HepG2 (cell line): ENCODE measurements around the gene ASCL2. TPM values are rescaled to one million over a fixed set of nuclear protein-coding genes. Genes with fewer than 3 reads are reported as not detected.

ENCODE experiments used
- ATAC-seq: fragments of 200-7000 bp; cut with Tn5 transposase; 3 replicates; pipeline ENCODE4 v1.9.1; 2020; ENCODE audit warnings: mild to moderate bottlenecking, moderate library complexity
- BruUV-seq: library from RNA; stranded (reverse); fragments of 400-500 nt; replicated peaks from 2 replicates; lab custom pipeline; 2021; lab: Mats Ljungman, UMichigan
- CTCF ChIA-PET: fragments of 300-600 bp; formaldehyde crosslinking; extraction: SDS; loops from one replicate; lab custom pipeline; 2021; ENCODE audit warnings: low total read pairs, inconsistent platforms, low intra/inter-chr PET ratio; lab: Yijun Ruan, JAX
- POLR2A ChIA-PET: fragments of 350-600 bp; sonication (Branson Sonifier 250); formaldehyde crosslinking; loops from one replicate; lab custom pipeline; 2020; ENCODE audit warnings: antibody characterized with exemption, inconsistent platforms; lab: Yijun Ruan, JAX
- DNase-seq: peaks from one replicate; pipeline ENCODE4 v3.0.0-alpha.2; 2015; ENCODE audit warnings: low spot score
- FAIRE-seq: peaks from 3 replicates; lab custom pipeline; 2011; peaks lifted over from hg19 to GRCh38; lab: Jason Lieb, UNC
- H2AFZ ChIP-seq: one replicate; pipeline ENCODE4 v1.6.1; 2011; ENCODE audit warnings: low read length, inconsistent platforms
- H3K27ac ChIP-seq: fragments of 300-600 bp; 3 replicates; pipeline ENCODE4 v1.8.0; 2011; ENCODE audit warnings: mixed run types, mild to moderate bottlenecking, mixed read lengths, low read length, inconsistent platforms; ENCODE audit not compliant: insufficient read depth; ENCODE audit errors: extremely low read length
- H3K27me3 ChIP-seq, 2 experiments: fragments of 200-600 bp in 1 of 2; 2 replicates in 1 of 2; 3 replicates in 1 of 2; pipeline versions ENCODE4 v1.6.0 to v1.8.0; 2011; ENCODE audit warnings: low read length in 2 of 2, mild to moderate bottlenecking in 2 of 2, moderate library complexity in 2 of 2, inconsistent platforms in 1 of 2; ENCODE audit not compliant: insufficient read depth in 2 of 2, control insufficient read depth in 1 of 2
- H3K36me3 ChIP-seq, 2 experiments: fragments of 200-600 bp in 1 of 2; replicated peaks in 1 of 2; 2 replicates in 1 of 2; 3 replicates in 1 of 2; pipeline versions ENCODE4 v1.5.1 to v1.8.0; 2011; ENCODE audit warnings: low read length in 2 of 2, inconsistent platforms in 1 of 2; ENCODE audit not compliant: insufficient read depth in 2 of 2, control insufficient read depth in 1 of 2
- H3K4me1 ChIP-seq: 2 replicates; pipeline ENCODE4 v1.5.1; 2012; ENCODE audit warnings: low read length, inconsistent platforms; ENCODE audit not compliant: insufficient read depth
- H3K4me2 ChIP-seq: 2 replicates; pipeline ENCODE4 v1.6.0; 2011; ENCODE audit warnings: low read depth, low read length, inconsistent platforms
- H3K4me3 ChIP-seq, 3 experiments: fragments of 200-600 bp in 1 of 3; sonication (generic), shearing (Covaris generic) in 1 of 3; replicated peaks in 1 of 3; 2 replicates each; pipeline ENCODE4 v1.5.1; 2011 to 2016; ENCODE audit warnings: low read length in 3 of 3, inconsistent platforms in 2 of 3, low read depth in 2 of 3, mild to moderate bottlenecking in 2 of 3, control low read depth in 1 of 3, mixed read lengths in 1 of 3; ENCODE audit not compliant: insufficient read depth in 1 of 3
- H3K79me2 ChIP-seq: one replicate; pipeline ENCODE4 v1.6.1; 2011; ENCODE audit warnings: low read length, inconsistent platforms; ENCODE audit not compliant: insufficient read depth
- H3K9ac ChIP-seq: 2 replicates; pipeline ENCODE4 v1.6.0; 2011; ENCODE audit warnings: mild to moderate bottlenecking, low read depth, low read length, inconsistent platforms; ENCODE audit not compliant: insufficient read depth
- H3K9me3 ChIP-seq: 2 replicates; pipeline ENCODE4 v1.5.1; 2012; ENCODE audit warnings: mild to moderate bottlenecking, low read length
- H4K20me1 ChIP-seq: 2 replicates; pipeline ENCODE4 v1.6.0; 2011; ENCODE audit warnings: inconsistent platforms, mild to moderate bottlenecking, low read length, moderate library complexity; ENCODE audit not compliant: insufficient read depth
- ASH2L ChIP-seq: fragments of 300-600, 200-600 bp; sonication (generic); IDR thresholded peaks from 2 replicates; pipeline ENCODE4 v1.7.0; 2017; ENCODE audit warnings: low read depth, mild to moderate bottlenecking, moderate library complexity, mixed read lengths, low read length; ENCODE audit not compliant: insufficient read length
- FIP1L1 ChIP-seq: fragments of 200-400 bp; formaldehyde crosslinking; IDR thresholded peaks from 2 replicates; pipeline ENCODE4 v1.6.1; 2018; ENCODE audit warnings: low read depth, mild to moderate bottlenecking, low read length, moderate library complexity, borderline replicate concordance; ENCODE audit not compliant: insufficient read depth
- FOSL1 ChIP-seq: sonication (generic); formaldehyde crosslinking; IDR thresholded peaks from 2 replicates; pipeline ENCODE4 v1.9.0; 2021; ENCODE audit warnings: missing genetic modification reagents, borderline replicate concordance
- HHEX ChIP-seq: IDR thresholded peaks from 2 replicates; pipeline ENCODE4 v1.6.1; 2016; ENCODE audit warnings: control low read depth
- HNRNPH1 ChIP-seq: fragments of 200-400 bp; formaldehyde crosslinking; optimal IDR thresholded peaks from 2 replicates; pipeline ENCODE3; 2017; ENCODE audit warnings: mild to moderate bottlenecking, low read depth, low read length
- HNRNPUL1 ChIP-seq: fragments of 200-400 bp; formaldehyde crosslinking; IDR thresholded peaks from 2 replicates; pipeline ENCODE4 v1.6.1; 2017; ENCODE audit warnings: low read depth, mild to moderate bottlenecking, low read length, moderate library complexity
- HOXA3 ChIP-seq: sonication (generic); formaldehyde crosslinking; IDR thresholded peaks from 2 replicates; pipeline ENCODE4 v1.5.0; 2020; ENCODE audit warnings: missing genetic modification reagents
- KMT2A ChIP-seq: sonication (generic); formaldehyde crosslinking; IDR thresholded peaks from 2 replicates; pipeline ENCODE4 v1.4.0; 2020; ENCODE audit warnings: missing genetic modification reagents
- KMT2B ChIP-seq: IDR thresholded peaks from 2 replicates; pipeline ENCODE4 v1.6.1; 2016; ENCODE audit warnings: missing genetic modification reagents, missing compliant biosample characterization
- MEF2D ChIP-seq: sonication (generic); formaldehyde crosslinking; IDR thresholded peaks from 2 replicates; pipeline ENCODE4 v1.5.1; 2020; ENCODE audit warnings: mild to moderate bottlenecking, missing genetic modification reagents
- MIER2 ChIP-seq: IDR thresholded peaks from 2 replicates; pipeline ENCODE4 v1.6.1; 2016; ENCODE audit warnings: missing biosample characterization, missing genetic modification reagents
- NCOR1 ChIP-seq: fragments of 200-600 bp; sonication (generic); IDR thresholded peaks from 2 replicates; pipeline ENCODE4 v1.7.0; 2017; ENCODE audit warnings: antibody characterized with exemption, low read length, borderline replicate concordance
- NONO ChIP-seq, 2 experiments: fragments of 450-650 bp in 1 of 2; sonication (generic) in 1 of 2; formaldehyde crosslinking in 1 of 2; IDR thresholded peaks in 1 of 2; conservative IDR thresholded peaks in 1 of 2; 2 replicates each; pipeline versions ENCODE4 v1.6.1 to v1.8.0; 2017 to 2022; ENCODE audit warnings: mild to moderate bottlenecking in 1 of 2, missing genetic modification reagents in 1 of 2, moderate library complexity in 1 of 2
- RFXANK ChIP-seq: IDR thresholded peaks from 2 replicates; pipeline ENCODE4 v1.6.1; 2016
- TBP ChIP-seq: sonication (generic); formaldehyde crosslinking; IDR thresholded peaks from 2 replicates; pipeline ENCODE4 v1.5.0; 2020; ENCODE audit warnings: missing genetic modification reagents
- TEAD3 ChIP-seq: optimal IDR thresholded peaks from 2 replicates; pipeline ENCODE3; 2016; ENCODE audit warnings: borderline replicate concordance
- ZNF547 ChIP-seq: sonication (generic); formaldehyde crosslinking; IDR thresholded peaks from 2 replicates; pipeline ENCODE4 v1.5.1; 2020; ENCODE audit warnings: mild to moderate bottlenecking, missing genetic modification reagents
- ZNF615 ChIP-seq: sonication (generic); formaldehyde crosslinking; IDR thresholded peaks from 2 replicates; pipeline ENCODE4 v1.5.0; 2020; ENCODE audit warnings: mild to moderate bottlenecking, missing genetic modification reagents, borderline replicate concordance
- ZNF816 ChIP-seq: sonication (generic); formaldehyde crosslinking; IDR thresholded peaks from 2 replicates; pipeline ENCODE4 v1.8.0; 2022; ENCODE audit warnings: missing genetic modification reagents, mild to moderate bottlenecking, borderline replicate concordance
- WGBS: methylation state at CpG from one replicate; pipeline ENCODE4 v1.1.6; 2017; ENCODE audit warnings: low lambda C conversion rate; 5-methylcytosine and 5-hydroxymethylcytosine counted together
- in situ Hi-C: cut with HindIII; loops from 2 replicates; pipeline ENCODE4 v1.10.0; 2017; ENCODE audit warnings: low pct_unique_long_range_greater_than_20kb; ENCODE audit not compliant: extremely low pct_ligation_motif_present
- intact Hi-C: fragments of 100-400 bp; cut with micrococcal nuclease; formaldehyde crosslinking; loops from one replicate; pipeline ENCODE4 v1.10.0; 2022; ENCODE audit not compliant: unreplicated experiment
- polyA plus RNA-seq, 8 experiments: library from polyadenylated mRNA; depleted of rRNA in 3 of 8; stranded (reverse) in 7 of 8; unstranded in 1 of 8; fragments of >200 nt; fragmentation: Illumina TruSeq in 4 of 8; extraction: Trizol in 4 of 8; gene quantifications; 2 replicates each; pipeline versions ENCODE4 v1.2.1 to v1.2.3, GENCODE V29; 2011 to 2016; ENCODE audit warnings: low read depth in 4 of 8, missing spikeins in 1 of 8, mixed read lengths in 1 of 8; ENCODE audit not compliant: insufficient read depth in 1 of 8
- total RNA-seq, 5 experiments: library from RNA; depleted of rRNA; stranded (reverse); fragments of >200 nt; fragmentation: Illumina TruSeq; extraction: Trizol; gene quantifications; 2 replicates each; pipeline ENCODE4 v1.2.3, GENCODE V29; 2016; ENCODE audit warnings: low read depth in 1 of 5

ASCL2 gene
- total and polyA plus RNA-seq, 2 of the 13 experiments (the other 11 are each of a cell fraction or from before 2014, with no cell fraction given): 0.07 TPM; not detected in 1

DNA sequence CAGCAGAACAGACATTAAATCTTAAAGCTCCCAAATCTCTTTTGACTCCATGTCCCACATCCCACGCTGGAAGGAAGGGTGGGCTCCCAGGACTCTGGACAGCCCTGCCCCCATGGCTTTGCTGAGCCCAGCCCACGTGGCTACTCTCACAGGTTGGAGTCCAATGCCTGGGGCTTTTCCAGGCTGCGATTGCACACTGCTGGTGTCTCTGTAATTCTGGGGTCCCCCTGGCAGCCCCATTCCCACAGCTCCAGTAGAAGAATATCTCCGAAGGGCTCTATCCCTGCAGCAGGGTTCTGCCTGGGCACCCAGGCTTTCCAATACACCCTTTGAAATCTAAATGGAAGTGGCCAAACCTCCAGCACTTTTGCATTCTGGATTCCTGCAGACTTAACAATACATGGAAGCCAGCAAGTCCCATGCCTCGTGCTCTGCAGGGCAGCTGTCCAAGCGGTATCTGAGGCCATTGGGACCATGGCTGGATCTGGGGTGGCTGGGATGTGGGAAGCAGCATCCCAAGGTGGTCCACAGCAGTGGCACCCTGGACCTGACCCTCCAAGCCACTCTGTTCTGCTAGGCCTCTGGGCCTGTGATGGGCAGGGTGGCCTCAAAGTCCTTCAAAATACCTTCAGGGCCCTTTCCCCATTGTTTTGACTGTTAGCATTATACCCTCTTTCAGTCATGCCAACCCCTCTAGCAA, 50.9 kb downstream of the ASCL2 start:
- no peak overlapping the region for H3K9ac ChIP-seq
- no CpG with 5 or more reads among the region's 6 CpGs for WGBS
- H2AFZ ChIP-seq: no peak overlapping the region
- H3K9me3 ChIP-seq: no peaks in the 10 kb centered on the region
- FAIRE-seq (no peak), DNase-seq (no peak), ATAC-seq (no peak)
- H3K4me3 ChIP-seq: no peak overlapping the region
- H3K36me3 ChIP-seq: no peaks in the 10 kb centered on the region
- TF ChIP-seq KMT2B (CRISPR knock-in tag): no peak
- TF ChIP-seq HNRNPH1: no peak
- TF ChIP-seq NONO (IDR thresholded peaks at IDR 0.05): no peak
- no peak for TF ChIP-seq NONO (CRISPR knock-in tag; conservative IDR thresholded peaks at IDR 0.05)
- no peak for TF ChIP-seq NCOR1
- no peak for TF ChIP-seq RFXANK
- TF ChIP-seq HNRNPUL1: no peak
- TF ChIP-seq ASH2L: no peak
- TF ChIP-seq KMT2A (CRISPR knock-in tag): no peak
- TF ChIP-seq MIER2 (CRISPR knock-in tag): no peak
- no peak for TF ChIP-seq TEAD3
- TF ChIP-seq FIP1L1: no peak
- no peak for TF ChIP-seq MEF2D (CRISPR knock-in tag)
- TF ChIP-seq TBP: no peak
- TF ChIP-seq ZNF615 (CRISPR knock-in tag): no peak
- TF ChIP-seq ZNF816 (CRISPR knock-in tag): no peak
- TF ChIP-seq HOXA3 (CRISPR knock-in tag): no peak
- no peak for TF ChIP-seq FOSL1
- TF ChIP-seq HHEX (CRISPR knock-in tag): no peak
- no peak for TF ChIP-seq ZNF547 (CRISPR knock-in tag)
- CTCF ChIA-PET: no interaction called here
- POLR2A ChIA-PET: no interaction called here
- H3K4me1 ChIP-seq: peaks cover 45% of the 10 kb centered on the region
- in situ Hi-C loops: loop anchor here (25.0 kb wide), 1 partner anchor 518 kb away; no protein-coding TSS in a partner anchor
- no peaks in the 10 kb centered on the region for H4K20me1 ChIP-seq
- intact Hi-C loops: loop anchor here (10.0 kb wide), 1 partner anchor 45 kb away; no protein-coding TSS in a partner anchor
- H3K27me3 ChIP-seq: peaks cover 0 to 25% of the 10 kb centered on the region in 2 experiments; a peak in 3 of 5 replicates
- H3K4me2 ChIP-seq: no peak overlapping the region
- no peak overlapping the region for H3K27ac ChIP-seq
- no peaks in the 10 kb centered on the region for H3K79me2 ChIP-seq
- BruUV-seq: no TSS peak

Other genes starting within 250 kb of the ASCL2 start
- 79.1 and 138 TPM in 2 replicates for gene IGF2, start 131.2 kb downstream of the ASCL2 start, total RNA-seq (2016; rRNA removed; fragmentation: Illumina TruSeq; extraction: Trizol)
- 254 and 379 TPM in 2 replicates for gene IGF2, start 131.2 kb downstream of the ASCL2 start, polyA plus RNA-seq (2011; rRNA removed)
- not detected in 2 replicates for gene INS, start 109.4 kb downstream of the ASCL2 start, total RNA-seq (2016; rRNA removed; fragmentation: Illumina TruSeq; extraction: Trizol)
- gene INS, start 109.4 kb downstream of the ASCL2 start, polyA plus RNA-seq (2011; rRNA removed): not detected in 2 replicates
- not detected in 2 replicates for gene TH, start 98.8 kb downstream of the ASCL2 start, total RNA-seq (2016; rRNA removed; fragmentation: Illumina TruSeq; extraction: Trizol)
- gene TH, start 98.8 kb downstream of the ASCL2 start, polyA plus RNA-seq (2011; rRNA removed): 0.36 and 0.42 TPM in 2 replicates
- not detected in 2 replicates for gene C11orf21, start 31.3 kb upstream of the ASCL2 start, total RNA-seq (2016; rRNA removed; fragmentation: Illumina TruSeq; extraction: Trizol)
- 0.03 and 0.08 TPM in 2 replicates for gene C11orf21, start 31.3 kb upstream of the ASCL2 start, polyA plus RNA-seq (2011; rRNA removed)
- gene TSPAN32, start 31.4 kb upstream of the ASCL2 start, total RNA-seq (2016; rRNA removed; fragmentation: Illumina TruSeq; extraction: Trizol): 0.09 TPM in 1 of 2 replicates, not detected in the other
- 0.39 and 0.70 TPM in 2 replicates for gene TSPAN32, start 31.4 kb upstream of the ASCL2 start, polyA plus RNA-seq (2011; rRNA removed)
- gene CD81, start 106.7 kb upstream of the ASCL2 start, total RNA-seq (2016; rRNA removed; fragmentation: Illumina TruSeq; extraction: Trizol): not detected in 2 replicates
- not detected in 2 replicates for gene CD81, start 106.7 kb upstream of the ASCL2 start, polyA plus RNA-seq (2011; rRNA removed)
- gene TSSC4, start 130.2 kb upstream of the ASCL2 start, total RNA-seq (2016; rRNA removed; fragmentation: Illumina TruSeq; extraction: Trizol): 51.5 and 58.6 TPM in 2 replicates
- 16.2 and 20.5 TPM in 2 replicates for gene TSSC4, start 130.2 kb upstream of the ASCL2 start, polyA plus RNA-seq (2011; rRNA removed)
- not detected in 2 replicates for gene TRPM5, start 173.9 kb upstream of the ASCL2 start, total RNA-seq (2016; rRNA removed; fragmentation: Illumina TruSeq; extraction: Trizol)
- gene TRPM5, start 173.9 kb upstream of the ASCL2 start, polyA plus RNA-seq (2011; rRNA removed): 0.05 and 0.12 TPM in 2 replicates
- gene KCNQ1, start 174.4 kb upstream of the ASCL2 start, total RNA-seq (2016; rRNA removed; fragmentation: Illumina TruSeq; extraction: Trizol): 0.02 TPM in 1 of 2 replicates, not detected in the other
- gene KCNQ1, start 174.4 kb upstream of the ASCL2 start, polyA plus RNA-seq (2011; rRNA removed): 0.08 and 0.13 TPM in 2 replicates